A673 (cell line): Measurements from ENCODE around the gene TECPR2. TPM values are rescaled to one million over a fixed set of nuclear protein-coding genes. Genes with fewer than 3 reads are reported as not detected.

Experiments used
- BruUV-seq: library from RNA; stranded (reverse); fragments of 400-500 nt; replicated peaks from 2 replicates; lab custom pipeline; 2021; lab: Mats Ljungman, UMichigan
- CTCF ChIA-PET: fragments of 300-600 bp; sonication (Branson Sonifier 250); formaldehyde crosslinking; loops from one replicate; lab custom pipeline; 2022; ENCODE audit warnings: antibody characterized with exemption; lab: Charles Lee
- POLR2A ChIA-PET: fragments of 300-600 bp; sonication (Branson Sonifier 250); formaldehyde crosslinking; loops from one replicate; lab custom pipeline; 2022; ENCODE audit warnings: antibody characterized with exemption; ENCODE audit not compliant: low non-redundant PET; lab: Charles Lee
- DNase-seq: peaks from one replicate; pipeline ENCODE4 v3.0.0-alpha.2; 2015; ENCODE audit warnings: low spot score
- H3K27ac ChIP-seq: fragments of 200-600 bp; sonication (generic); 2 replicates; pipeline ENCODE4 v1.5.1; 2016; ENCODE audit warnings: mixed run types, low read depth, mild to moderate bottlenecking, mixed read lengths, antibody characterized with exemption, low read length; ENCODE audit not compliant: poor library complexity, severe bottlenecking
- H3K27me3 ChIP-seq: fragments of 200-600 bp; sonication (generic); replicated peaks from 2 replicates; pipeline ENCODE4 v1.6.1; 2017; ENCODE audit warnings: mixed run types, low read depth, mild to moderate bottlenecking, mixed read lengths, antibody characterized with exemption, low read length; ENCODE audit not compliant: insufficient read depth, poor library complexity
- H3K36me3 ChIP-seq: fragments of 200-600 bp; sonication (generic); 2 replicates; pipeline ENCODE4 v1.6.1; 2016; ENCODE audit warnings: mixed run types, mild to moderate bottlenecking, mixed read lengths, antibody characterized with exemption, low read length; ENCODE audit not compliant: insufficient read depth, poor library complexity, severe bottlenecking
- H3K4me1 ChIP-seq: fragments of 200-600 bp; sonication (generic); 2 replicates; pipeline ENCODE4 v1.6.1; 2017; ENCODE audit warnings: mixed run types, mild to moderate bottlenecking, mixed read lengths, antibody characterized with exemption, low read length; ENCODE audit not compliant: insufficient read depth, poor library complexity, severe bottlenecking
- H3K4me3 ChIP-seq: fragments of 200-600 bp; sonication (generic); 2 replicates; pipeline ENCODE4 v1.5.1; 2016; ENCODE audit warnings: low read depth, mixed run types, mild to moderate bottlenecking, mixed read lengths, low read length; ENCODE audit not compliant: poor library complexity, severe bottlenecking
- H3K9me3 ChIP-seq: fragments of 200-600 bp; sonication (generic); 2 replicates; pipeline ENCODE4 v1.6.1; 2016; ENCODE audit warnings: mixed run types, low read depth, mild to moderate bottlenecking, mixed read lengths, antibody characterized with exemption, low read length; ENCODE audit not compliant: poor library complexity, severe bottlenecking
- CTCF ChIP-seq: fragments of 300-800, 200-600 bp; sonication (generic); conservative IDR thresholded peaks from 2 replicates; pipeline ENCODE4 v1.5.1; 2017; ENCODE audit warnings: low read depth, mild to moderate bottlenecking, antibody characterized with exemption, low read length, moderate library complexity, mixed read lengths
- EZH2 ChIP-seq: fragments of 200-600 bp; sonication (generic); IDR thresholded peaks from 2 replicates; pipeline ENCODE4 v1.6.1; 2017; ENCODE audit warnings: borderline replicate concordance, low read depth, mild to moderate bottlenecking, mixed read lengths, antibody characterized with exemption, low read length; ENCODE audit not compliant: poor library complexity, severe bottlenecking
- intact Hi-C: fragments of 100-400 bp; cut with micrococcal nuclease; formaldehyde crosslinking; loops from one replicate; pipeline ENCODE4 v1.10.0; 2022; ENCODE audit not compliant: unreplicated experiment
- total RNA-seq: library from RNA; stranded (reverse); gene quantifications from 2 replicates; pipeline ENCODE4 v1.2.3, GENCODE V29; 2021

Gene TECPR2
- total RNA-seq, 1 experiment from 2014 or later = 22.1 TPM

DNA sequence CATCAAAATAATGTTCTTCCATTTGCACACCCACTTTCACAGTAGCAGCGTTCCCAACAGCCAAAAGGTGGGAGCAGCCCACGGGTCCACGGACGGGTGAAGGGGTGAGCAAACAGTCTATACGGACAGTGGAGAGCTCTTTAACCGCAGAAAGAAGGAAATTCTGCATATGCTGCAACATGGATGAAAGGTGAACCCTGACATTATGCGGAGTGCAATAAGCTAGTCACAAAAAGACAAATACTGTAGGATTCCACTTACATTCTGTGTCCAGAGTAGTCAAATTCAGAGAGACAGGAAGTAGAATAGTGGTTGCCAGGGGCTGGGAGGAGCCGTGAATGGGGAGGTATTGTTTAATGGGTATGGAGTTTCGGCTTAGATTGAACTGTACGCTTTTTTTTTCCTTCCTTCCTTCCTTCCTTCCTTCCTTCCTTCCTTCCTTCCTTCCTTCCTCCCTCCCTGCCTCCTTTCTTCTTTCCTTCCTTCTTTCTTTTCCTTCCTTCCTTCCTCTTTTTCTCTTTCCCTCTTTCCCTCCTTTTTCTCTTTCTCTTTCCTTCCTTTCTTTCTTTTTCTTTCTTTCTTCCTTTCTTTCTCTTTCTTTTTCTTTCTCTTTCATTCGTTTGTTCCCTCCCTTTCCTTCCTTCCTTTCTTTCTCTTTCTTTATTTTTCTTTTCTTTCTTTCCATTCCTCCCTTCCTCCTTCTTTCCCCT, 162.6 kb downstream of the TECPR2 start:
- DNase-seq = peak; percentile 93
- CTCF ChIA-PET = interaction anchor here (0.6 to 2.7 kb wide), 7 partner anchors 15 to 902 kb away, joined by 3 to 15 read pairs (median 5); no protein-coding TSS in a partner anchor
- TF ChIP-seq EZH2 (no peak), CTCF (no peak)
- H3K27ac ChIP-seq = peak overlapping the region; percentile 91
- peaks cover 35% of the 10 kb centered on the region for H3K4me1 ChIP-seq
- H3K9me3 ChIP-seq = no peaks in the 10 kb centered on the region
- intact Hi-C loops = loop anchor here (2.0 to 10.0 kb wide), 3 partner anchors 67 to 389 kb away; partner anchors contain the start of gene RCOR1
- no peaks in the 10 kb centered on the region for H3K36me3 ChIP-seq
- no peaks in the 10 kb centered on the region for H3K27me3 ChIP-seq
- H3K4me3 ChIP-seq = peak overlapping the region; percentile 53
- POLR2A ChIA-PET = no interaction called here
- BruUV-seq = TSS peak; percentile 95

- Histone ChIP-seq H3K27me3 (no peaks in the 10 kb centered on the region), H3K4me1 (peaks cover 42% of the 10 kb centered on the region), H3K27ac (peak overlapping the region; percentile 91), H3K36me3 (no peaks in the 10 kb centered on the region), H3K9me3 (no peaks in the 10 kb centered on the region), H3K4me3 (peak overlapping the region; percentile 53)
- intact Hi-C loops = loop anchor here (2.0 to 10.0 kb wide), 3 partner anchors 67 to 389 kb away; partner anchors contain the start of gene RCOR1
- DNase-seq = no peak
- ChIA-PET CTCF (interaction anchor here (0.6 to 2.7 kb wide), 5 partner anchors 14 to 271 kb away, joined by 3 to 15 read pairs (median 11); no protein-coding TSS in a partner anchor), POLR2A (no interaction called here)
- TF ChIP-seq EZH2 (no peak), CTCF (no peak)
- no TSS peak for BruUV-seq
Observed at GRCh38 chr14:102525929-102526497, 163.3 kb downstream of the TECPR2 start.

DNA sequence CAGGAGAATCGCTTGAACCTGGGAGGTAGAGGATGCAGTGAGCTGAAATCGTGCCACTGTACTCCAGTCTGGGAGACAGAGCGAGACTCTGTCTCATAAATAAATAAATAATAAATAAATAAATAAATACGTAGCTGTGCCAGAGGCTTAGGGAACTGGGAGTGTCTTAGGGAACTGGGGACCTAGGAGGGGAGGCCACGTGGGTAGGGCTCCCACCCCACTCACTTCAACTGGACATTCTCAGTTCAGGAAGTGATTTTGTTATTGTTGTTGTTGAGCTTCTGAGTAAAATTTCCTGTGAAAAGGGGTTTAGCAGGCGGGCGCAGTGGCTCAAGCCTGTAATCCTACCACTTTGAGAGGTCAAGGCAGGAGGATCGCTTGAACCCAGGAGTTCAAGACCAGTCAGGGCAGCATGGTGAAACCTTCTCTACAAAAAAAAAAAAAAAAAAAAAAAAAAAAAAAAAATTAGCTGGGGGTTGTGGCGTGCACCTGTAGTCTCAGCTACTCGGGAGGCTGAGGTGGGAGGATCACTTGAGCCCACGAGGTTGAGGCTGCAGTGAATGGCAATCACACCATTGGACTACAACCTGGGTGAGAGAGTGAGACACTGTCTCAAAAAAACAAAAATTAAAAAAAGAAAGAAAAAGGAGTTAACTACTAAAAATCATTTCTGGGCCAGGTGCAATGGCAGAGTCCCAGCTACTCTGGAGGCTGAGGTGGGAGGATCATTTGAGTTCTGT, 165.9 kb downstream of the TECPR2 start:
- ChIA-PET POLR2A (no interaction called here), CTCF (interaction anchor here (0.6 kb wide), 2 partner anchors 44 to 45 kb away, joined by 6 to 7 read pairs; no protein-coding TSS in a partner anchor)
- no TSS peak for BruUV-seq
- no peak overlapping the region for H3K27ac ChIP-seq
- H3K36me3 ChIP-seq = no peaks in the 10 kb centered on the region
- intact Hi-C loops = loop anchor here (10.0 kb wide), 1 partner anchor 386 kb away; no protein-coding TSS in a partner anchor
- H3K27me3 ChIP-seq = no peaks in the 10 kb centered on the region
- no peak for TF ChIP-seq EZH2
- TF ChIP-seq CTCF = no peak
- peaks cover 37% of the 10 kb centered on the region for H3K4me1 ChIP-seq
- no peaks in the 10 kb centered on the region for H3K9me3 ChIP-seq
- no peak for DNase-seq
- no peak overlapping the region for H3K4me3 ChIP-seq
